ENCODE results near the gene RUNX3. TPM values are rescaled to one million over a fixed set of nuclear protein-coding genes. Genes with fewer than 3 reads are reported as not detected.

Gene RUNX3
- total and polyA plus RNA-seq, 9 donors, result 0.22 to 4.5 (median 0.49) TPM

DNA sequence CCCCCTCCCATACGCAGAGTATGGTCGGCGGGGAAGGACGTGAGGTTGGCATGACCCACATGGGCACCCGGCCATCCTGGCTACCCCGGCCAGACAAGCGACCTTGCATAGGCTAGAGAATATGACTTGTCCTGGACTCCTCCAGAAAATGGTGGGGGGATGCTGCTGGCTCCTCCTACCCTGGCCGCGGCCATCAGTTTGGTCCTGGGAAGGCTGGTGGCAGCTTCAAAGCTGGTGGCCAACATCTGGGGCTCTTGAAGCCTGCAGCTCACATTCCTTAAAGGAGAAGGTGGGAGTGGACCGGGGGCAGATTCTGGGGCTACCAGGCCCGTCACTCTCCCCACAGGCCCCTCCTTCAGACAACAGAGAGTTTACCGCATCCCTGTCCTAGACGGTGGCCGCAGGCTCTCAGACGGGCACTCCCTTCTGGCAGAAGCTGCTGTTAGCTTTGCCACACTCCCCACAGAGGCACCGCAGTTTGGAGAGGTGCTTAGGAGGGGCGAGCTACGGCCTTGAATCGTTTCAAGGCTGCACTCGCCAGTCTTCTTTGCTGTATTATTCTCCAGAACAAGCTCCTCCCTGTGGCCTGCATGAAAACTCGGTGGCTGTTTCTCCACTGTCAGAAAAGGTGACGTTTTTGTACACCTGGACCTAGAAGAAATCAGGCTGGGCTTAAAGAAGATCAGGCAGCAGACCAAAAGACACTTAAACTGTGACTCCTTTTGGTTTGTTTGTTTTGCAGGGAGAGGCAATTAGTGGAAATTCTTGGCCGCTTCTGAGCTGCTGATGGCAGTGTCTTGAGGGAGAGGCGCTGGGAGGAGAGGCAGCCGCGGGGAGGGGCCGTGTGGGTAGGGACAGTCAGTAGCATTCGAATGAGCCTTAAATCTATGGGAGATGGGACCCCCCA lies 68.0 kb downstream of the RUNX3 start:
- Histone ChIP-seq H3K4me1 (ENCODE audit: control insufficient read depth, insufficient read depth, low read length) (no peaks in the 10 kb centered on the region), H3K9me3 (replicated peaks; ENCODE audit: control insufficient read depth, low read depth, low read length) (no peaks in the 10 kb centered on the region), H3K27me3 (ENCODE audit: control insufficient read depth, insufficient read depth, low read length) (peaks cover 24% of the 10 kb centered on the region), H3K36me3 (ENCODE audit: control insufficient read depth, insufficient read depth, low read length) (no peaks in the 10 kb centered on the region), H3K4me3 (ENCODE audit: low read length) (no peak overlapping the region), H3K27ac (ENCODE audit: low read length) (no peak overlapping the region)
- DNase-seq, result no peak
- WGBS (ENCODE audit: insufficient coverage), result 57% methylated on average over 24 of the region's 28 CpGs

DNA sequence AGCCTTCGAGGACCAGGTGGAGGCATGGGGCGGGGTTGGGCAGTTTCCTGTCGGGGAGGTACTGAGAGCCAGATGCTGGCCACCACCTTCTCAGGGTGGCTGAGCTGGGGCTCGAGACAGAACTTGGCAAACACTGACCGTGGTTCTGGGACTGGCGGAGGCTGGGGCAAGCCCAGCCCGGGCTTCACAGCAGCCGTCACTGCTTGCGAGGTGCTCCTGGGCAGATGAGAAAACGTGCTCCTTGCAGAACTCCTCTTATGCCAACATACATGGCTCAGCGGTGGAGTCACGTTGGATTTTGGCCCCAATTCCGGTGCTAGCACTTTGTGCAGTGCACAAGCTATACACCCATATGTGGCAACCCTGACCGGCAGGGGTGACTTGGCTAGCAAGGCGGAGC lies 69.2 kb downstream of the RUNX3 start:
- peaks cover 16% of the 10 kb centered on the region for H3K27me3 ChIP-seq (ENCODE audit: control insufficient read depth, insufficient read depth, low read length)
- no peaks in the 10 kb centered on the region for H3K9me3 ChIP-seq (replicated peaks; ENCODE audit: control insufficient read depth, low read depth, low read length)
- WGBS (ENCODE audit: insufficient coverage), result 77% methylated on average over 14 of the region's 15 CpGs
- no peaks in the 10 kb centered on the region for H3K36me3 ChIP-seq (ENCODE audit: control insufficient read depth, insufficient read depth, low read length)
- no peak for DNase-seq
- no peak overlapping the region for H3K4me3 ChIP-seq (ENCODE audit: low read length)
- H3K4me1 ChIP-seq (ENCODE audit: control insufficient read depth, insufficient read depth, low read length), result no peaks in the 10 kb centered on the region
- no peak overlapping the region for H3K27ac ChIP-seq (ENCODE audit: low read length)

DNA sequence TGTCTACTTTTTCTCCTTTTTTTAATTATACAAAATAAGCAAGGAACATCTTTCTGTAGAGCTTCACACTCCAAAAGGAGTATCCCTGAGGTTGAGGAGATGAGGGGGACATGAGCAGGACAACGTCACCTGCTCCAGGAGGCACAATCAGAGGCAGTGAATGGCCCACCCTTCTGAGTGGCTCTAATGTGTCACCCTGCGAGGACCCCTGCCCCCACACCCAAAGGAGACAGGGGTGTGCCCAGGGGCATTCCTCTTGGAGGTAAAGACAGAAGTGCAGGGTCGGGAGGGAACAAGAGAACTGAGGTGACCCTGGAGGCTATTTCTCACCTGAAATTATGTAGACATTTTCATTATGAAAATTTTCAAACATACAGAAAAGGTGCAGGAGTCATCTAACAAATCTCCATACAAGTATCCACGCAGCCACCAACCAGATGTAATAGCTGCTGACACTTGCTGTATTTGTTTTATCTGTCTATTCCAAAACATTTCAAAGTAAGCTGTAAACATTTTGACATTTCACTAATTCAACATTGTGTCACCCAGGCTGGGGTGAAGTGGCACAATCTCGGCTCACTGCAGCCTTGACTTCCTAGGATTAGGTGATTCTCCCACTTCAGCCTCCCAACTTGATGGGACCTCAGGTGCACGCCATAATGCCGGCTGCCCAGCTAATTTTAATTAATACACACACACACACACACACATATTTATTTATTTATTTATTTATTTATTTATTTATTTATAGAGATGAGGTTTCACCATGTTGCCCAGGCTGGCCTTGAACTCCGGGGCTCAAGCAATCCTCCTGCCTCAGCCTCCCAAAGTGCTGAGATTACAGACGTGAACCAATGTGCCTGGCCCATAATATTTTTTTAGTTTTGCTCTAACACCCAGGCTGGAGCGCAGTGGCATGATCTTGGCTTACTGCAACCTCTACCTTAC lies 70.7 kb downstream of the RUNX3 start:
- H3K36me3 ChIP-seq (ENCODE audit: control insufficient read depth, insufficient read depth, low read length), result no peaks in the 10 kb centered on the region
- no peak overlapping the region for H3K27ac ChIP-seq (ENCODE audit: low read length)
- WGBS (ENCODE audit: insufficient coverage), result 93% methylated on average over 2 of the region's 10 CpGs
- H3K9me3 ChIP-seq (replicated peaks; ENCODE audit: control insufficient read depth, low read depth, low read length), result no peaks in the 10 kb centered on the region
- H3K4me1 ChIP-seq (ENCODE audit: control insufficient read depth, insufficient read depth, low read length), result no peaks in the 10 kb centered on the region
- H3K4me3 ChIP-seq (ENCODE audit: low read length), result no peak overlapping the region
- H3K27me3 ChIP-seq (ENCODE audit: control insufficient read depth, insufficient read depth, low read length), result peaks cover 14% of the 10 kb centered on the region
- no peak for DNase-seq

DNA sequence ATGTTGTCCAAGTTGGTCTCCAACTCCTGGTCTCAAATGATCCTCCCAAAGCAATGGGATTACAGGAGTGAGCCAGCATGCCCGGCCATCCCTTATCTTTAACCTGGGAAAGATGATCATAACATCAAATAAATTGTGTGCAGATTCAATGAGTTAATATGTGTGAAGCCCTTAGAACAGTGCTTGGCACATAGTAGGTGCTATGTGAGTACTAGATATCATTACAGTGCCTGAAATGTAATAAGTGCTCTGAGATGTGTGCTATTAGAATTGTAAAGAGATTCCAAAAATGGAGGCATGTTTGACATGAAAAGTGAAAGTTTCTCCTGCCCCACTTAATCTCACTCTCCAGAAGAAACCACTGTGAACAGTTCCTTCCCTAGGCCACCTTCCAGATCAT lies 71.8 kb downstream of the RUNX3 start:
- no peak for DNase-seq
- Histone ChIP-seq H3K27ac (ENCODE audit: low read length) (no peak overlapping the region), H3K9me3 (replicated peaks; ENCODE audit: control insufficient read depth, low read depth, low read length) (no peaks in the 10 kb centered on the region), H3K4me3 (ENCODE audit: low read length) (no peak overlapping the region), H3K4me1 (ENCODE audit: control insufficient read depth, insufficient read depth, low read length) (no peaks in the 10 kb centered on the region), H3K27me3 (ENCODE audit: control insufficient read depth, insufficient read depth, low read length) (peaks cover 15% of the 10 kb centered on the region), H3K36me3 (ENCODE audit: control insufficient read depth, insufficient read depth, low read length) (no peaks in the 10 kb centered on the region)
- no CpG with 5 or more reads among the region's 1 CpG for WGBS (ENCODE audit: insufficient coverage)

DNA sequence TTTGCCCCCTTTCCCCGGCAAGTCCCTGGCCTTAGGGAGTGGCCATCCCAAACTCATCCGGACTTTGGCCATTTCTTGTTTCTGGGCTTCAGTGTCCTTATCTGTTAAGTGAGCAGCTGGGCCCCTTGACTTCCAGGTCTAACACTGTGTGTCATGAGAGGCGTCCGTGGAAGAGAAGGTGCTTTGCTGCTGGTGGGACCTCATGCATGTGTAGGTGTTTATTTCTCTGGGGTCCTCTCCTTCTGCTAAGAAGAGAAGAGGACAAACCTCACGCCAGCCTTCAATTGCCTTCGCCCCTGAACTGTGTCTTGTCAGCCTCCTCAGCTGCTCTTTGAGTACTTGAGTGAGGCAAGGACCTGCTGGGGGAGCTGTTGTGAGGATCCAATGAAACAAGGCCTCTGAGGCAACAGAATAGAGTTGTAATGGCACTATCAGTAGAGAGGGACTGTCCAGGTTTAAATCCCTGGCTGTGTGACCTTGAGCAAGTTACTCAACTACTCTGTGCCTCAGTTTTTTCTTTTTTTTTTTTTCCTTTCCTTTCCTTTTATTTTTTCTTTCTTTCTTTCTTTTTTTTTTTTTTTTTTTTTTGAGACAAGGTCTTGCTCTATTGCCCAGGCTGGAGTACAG lies 72.5 kb downstream of the RUNX3 start:
- WGBS (ENCODE audit: insufficient coverage), result 91% methylated on average over 4 of the region's 6 CpGs
- Histone ChIP-seq H3K36me3 (ENCODE audit: control insufficient read depth, insufficient read depth, low read length) (no peaks in the 10 kb centered on the region), H3K4me1 (ENCODE audit: control insufficient read depth, insufficient read depth, low read length) (no peaks in the 10 kb centered on the region), H3K9me3 (replicated peaks; ENCODE audit: control insufficient read depth, low read depth, low read length) (no peaks in the 10 kb centered on the region), H3K4me3 (ENCODE audit: low read length) (no peak overlapping the region), H3K27ac (ENCODE audit: low read length) (no peak overlapping the region), H3K27me3 (ENCODE audit: control insufficient read depth, insufficient read depth, low read length) (peaks cover 17% of the 10 kb centered on the region)
- no peak for DNase-seq

DNA sequence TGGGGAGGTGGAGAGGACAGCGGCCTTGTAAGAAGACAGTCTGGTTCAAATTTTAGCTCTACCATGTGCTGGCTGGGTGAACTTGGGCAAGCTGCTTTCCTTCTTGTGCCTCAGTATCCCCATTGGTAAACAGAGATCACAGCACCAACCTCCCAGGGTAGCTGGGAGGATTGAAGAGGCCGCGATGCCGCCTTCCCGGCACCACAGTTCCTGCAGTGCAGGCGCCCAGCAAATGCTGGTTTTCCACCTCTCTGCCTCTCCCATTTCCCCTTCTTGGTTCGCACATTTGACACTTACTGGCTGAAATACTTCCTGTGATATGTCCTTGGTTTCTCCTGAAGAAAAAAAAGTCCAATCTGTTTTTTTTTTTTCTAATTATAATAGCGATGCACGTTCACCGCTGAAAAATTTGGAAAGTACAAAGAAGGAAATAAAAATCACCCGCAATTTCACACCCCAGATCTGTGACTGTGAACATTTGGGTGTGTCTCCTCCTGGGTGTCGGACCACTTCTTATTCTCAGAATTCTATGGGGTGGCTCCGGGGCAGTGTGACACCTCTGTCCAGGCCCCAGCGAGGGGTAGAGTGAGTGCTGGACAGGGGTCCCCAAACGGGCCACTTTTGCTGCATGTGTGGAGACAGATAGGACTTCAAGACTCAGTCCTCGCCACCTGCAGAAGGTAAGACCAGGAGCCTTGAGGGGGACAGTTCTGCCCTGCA lies 73.1 kb downstream of the RUNX3 start:
- H3K4me3 ChIP-seq (ENCODE audit: low read length), result no peak overlapping the region
- no peaks in the 10 kb centered on the region for H3K36me3 ChIP-seq (ENCODE audit: control insufficient read depth, insufficient read depth, low read length)
- H3K27me3 ChIP-seq (ENCODE audit: control insufficient read depth, insufficient read depth, low read length), result peaks cover 17% of the 10 kb centered on the region
- WGBS (ENCODE audit: insufficient coverage), result 90% methylated on average over 4 of the region's 16 CpGs
- no peak for DNase-seq
- no peaks in the 10 kb centered on the region for H3K4me1 ChIP-seq (ENCODE audit: control insufficient read depth, insufficient read depth, low read length)
- H3K27ac ChIP-seq (ENCODE audit: low read length), result no peak overlapping the region
- H3K9me3 ChIP-seq (replicated peaks; ENCODE audit: control insufficient read depth, low read depth, low read length), result no peaks in the 10 kb centered on the region

DNA sequence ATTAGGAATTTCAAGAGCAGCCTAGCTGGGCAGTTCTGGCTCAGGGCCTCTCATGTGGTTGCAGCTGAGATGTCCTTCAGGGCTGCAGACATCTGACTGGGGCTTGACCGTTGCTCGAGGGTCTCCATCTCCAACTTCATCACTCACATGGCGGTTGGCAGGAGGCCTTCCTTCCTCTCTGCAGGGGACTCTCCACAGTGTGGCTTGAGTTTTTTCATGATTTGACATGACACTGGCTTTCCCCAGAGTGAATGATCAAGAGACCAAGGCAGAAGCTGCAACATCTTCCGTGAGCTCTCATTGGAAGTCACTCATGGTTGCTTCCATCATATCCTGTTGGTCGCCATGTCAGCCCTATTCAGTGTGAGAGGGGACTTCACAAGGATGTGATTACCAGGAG lies 74.6 kb downstream of the RUNX3 start:
- H3K27me3 ChIP-seq (ENCODE audit: control insufficient read depth, insufficient read depth, low read length), result peaks cover 12% of the 10 kb centered on the region
- no peak overlapping the region for H3K4me3 ChIP-seq (ENCODE audit: low read length)
- 70% methylated on average over 2 of the region's 5 CpGs for WGBS (ENCODE audit: insufficient coverage)
- H3K27ac ChIP-seq (ENCODE audit: low read length), result no peak overlapping the region
- no peak for DNase-seq
- H3K9me3 ChIP-seq (replicated peaks; ENCODE audit: control insufficient read depth, low read depth, low read length), result no peaks in the 10 kb centered on the region
- H3K36me3 ChIP-seq (ENCODE audit: control insufficient read depth, insufficient read depth, low read length), result no peaks in the 10 kb centered on the region
- H3K4me1 ChIP-seq (ENCODE audit: control insufficient read depth, insufficient read depth, low read length), result no peaks in the 10 kb centered on the region

DNA sequence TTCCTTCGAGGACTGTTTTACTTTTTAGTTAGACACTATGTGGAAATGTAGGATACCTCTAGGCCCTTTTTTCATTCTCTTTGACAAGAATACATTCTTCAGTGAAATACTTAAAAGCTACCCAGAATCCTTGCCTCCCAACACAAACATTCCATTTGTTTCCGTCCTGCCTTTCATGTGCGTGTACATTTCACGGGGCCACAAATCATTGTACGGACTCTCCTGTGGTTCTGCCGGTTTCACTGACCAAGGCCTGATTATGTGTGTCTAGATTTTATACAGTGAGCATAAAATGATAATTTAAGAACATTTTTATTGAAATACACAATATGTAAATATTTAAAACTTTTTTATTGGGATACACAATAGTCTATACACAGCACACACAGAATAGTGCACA lies 76.4 kb downstream of the RUNX3 start:
- Histone ChIP-seq H3K36me3 (ENCODE audit: control insufficient read depth, insufficient read depth, low read length) (no peaks in the 10 kb centered on the region), H3K27ac (ENCODE audit: low read length) (no peak overlapping the region), H3K4me3 (ENCODE audit: low read length) (no peak overlapping the region), H3K4me1 (ENCODE audit: control insufficient read depth, insufficient read depth, low read length) (peaks cover 1% of the 10 kb centered on the region), H3K9me3 (replicated peaks; ENCODE audit: control insufficient read depth, low read depth, low read length) (no peaks in the 10 kb centered on the region), H3K27me3 (ENCODE audit: control insufficient read depth, insufficient read depth, low read length) (peaks cover 10% of the 10 kb centered on the region)
- WGBS (ENCODE audit: insufficient coverage), result no CpG with 5 or more reads among the region's 6 CpGs
- DNase-seq, result no peak

DNA sequence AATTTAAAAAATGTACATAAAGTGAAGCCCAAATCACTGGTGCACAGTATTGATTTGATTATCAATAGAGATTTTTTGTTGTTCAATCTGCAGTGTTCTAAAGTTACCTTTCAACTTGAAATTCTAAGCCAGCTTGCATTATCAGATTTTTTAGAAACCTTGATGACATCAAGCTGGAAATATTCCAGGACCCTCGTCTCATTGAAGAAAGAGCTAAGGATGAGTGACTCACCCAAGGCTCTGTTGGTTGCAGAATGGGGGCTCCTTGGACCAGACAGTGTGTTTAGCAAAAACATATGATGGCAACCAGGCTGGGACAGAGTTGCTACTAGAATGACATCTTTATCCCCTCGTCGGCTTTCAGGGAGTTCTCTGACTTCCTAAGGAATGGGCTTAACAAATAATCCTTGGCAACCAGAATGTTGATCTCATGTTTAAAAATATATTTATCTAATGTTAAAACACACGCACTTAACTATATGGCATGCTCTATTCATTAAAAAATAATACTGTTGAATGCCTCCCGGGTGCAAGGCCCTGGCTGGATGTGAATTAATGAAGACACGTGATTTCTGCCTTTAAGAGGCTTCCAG lies 79.7 kb downstream of the RUNX3 start:
- no peak for DNase-seq

More for the DNA sequence above, 79.7 kb downstream of the RUNX3 start:
- 39% methylated on average over 2 of the region's 6 CpGs for whole genome bisulfite sequencing (ENCODE audit: insufficient coverage)
- H3K27me3 ChIP-seq (ENCODE audit: control insufficient read depth, insufficient read depth, low read length), result peaks cover 11% of the 10 kb centered on the region
- H3K9me3 ChIP-seq (replicated peaks; ENCODE audit: control insufficient read depth, low read depth, low read length), result no peaks in the 10 kb centered on the region
- no peak overlapping the region for H3K27ac ChIP-seq (ENCODE audit: low read length)
- H3K4me1 ChIP-seq (ENCODE audit: control insufficient read depth, insufficient read depth, low read length), result peaks cover 9% of the 10 kb centered on the region
- no peaks in the 10 kb centered on the region for H3K36me3 ChIP-seq (ENCODE audit: control insufficient read depth, insufficient read depth, low read length)
- no peak overlapping the region for H3K4me3 ChIP-seq (ENCODE audit: low read length)

Data from muscle of leg (tissue), 11 donors.